OCI-LY1 (cell line): ENCODE data around the gene PTGDS.

ENCODE experiments used
- H2AFZ ChIP-seq: fragments of 200-600 bp; sonication (generic), shearing (Covaris generic); 2 replicates; pipeline ENCODE4 v1.6.0; 2014; ENCODE audit warnings: antibody characterized with exemption, mild to moderate bottlenecking, low read length
- H3F3A ChIP-seq: fragments of 200-600 bp; sonication (generic), shearing (Covaris generic); 2 replicates; pipeline ENCODE4 v1.6.0; 2014; ENCODE audit warnings: mild to moderate bottlenecking, antibody characterized with exemption, low read length, moderate library complexity; ENCODE audit not compliant: insufficient read depth
- H3K27ac ChIP-seq: fragments of 200-600 bp; sonication (generic); 2 replicates; pipeline ENCODE4 v1.5.1; 2014; ENCODE audit warnings: low read length, mixed run types, mild to moderate bottlenecking, low read depth; ENCODE audit not compliant: poor library complexity, severe bottlenecking
- H3K27me3 ChIP-seq: fragments of 200-600 bp; sonication (generic); 2 replicates; pipeline ENCODE4 v1.6.0; 2014; ENCODE audit warnings: antibody characterized with exemption, mild to moderate bottlenecking, low read length, moderate library complexity; ENCODE audit not compliant: insufficient read depth
- H3K36me3 ChIP-seq: fragments of 200-600 bp; sonication (generic); 2 replicates; pipeline ENCODE4 v1.6.1; 2014; ENCODE audit warnings: mild to moderate bottlenecking, antibody characterized with exemption, low read length, moderate library complexity, mixed read lengths; ENCODE audit not compliant: insufficient read depth
- H3K4me1 ChIP-seq: fragments of 200-600 bp; sonication (generic); 2 replicates; pipeline ENCODE4 v1.5.1; 2014; ENCODE audit warnings: mild to moderate bottlenecking, low read length, moderate library complexity; ENCODE audit not compliant: insufficient read depth, severe bottlenecking
- H3K4me2 ChIP-seq: fragments of 200-600 bp; sonication (generic), shearing (Covaris generic); 2 replicates; pipeline ENCODE4 v1.6.1; 2014; ENCODE audit warnings: low read length
- H3K4me3 ChIP-seq: fragments of 200-600 bp; sonication (generic); 2 replicates; pipeline ENCODE4 v1.5.1; 2014; ENCODE audit warnings: low read length, low read depth, mild to moderate bottlenecking, mixed read lengths; ENCODE audit not compliant: poor library complexity, severe bottlenecking
- H3K79me2 ChIP-seq: fragments of 200-600 bp; shearing (Covaris generic); 2 replicates; pipeline ENCODE4 v1.6.1; 2016; ENCODE audit warnings: mixed run types, low read length, mixed read lengths; ENCODE audit not compliant: insufficient read depth
- H3K9ac ChIP-seq: fragments of 200-600 bp; sonication (generic), shearing (Covaris generic); 2 replicates; pipeline ENCODE4 v1.6.1; 2014; ENCODE audit warnings: mild to moderate bottlenecking, low read length, mixed read lengths
- H3K9me2 ChIP-seq: fragments of 200-600 bp; sonication (generic), shearing (Covaris generic); 2 replicates; pipeline ENCODE4 v1.6.1; 2014; ENCODE audit warnings: low read depth, mild to moderate bottlenecking, low read length, mixed read lengths
- H3K9me3 ChIP-seq: fragments of 200-600 bp; shearing (Covaris generic); 2 replicates; pipeline ENCODE4 v1.6.1; 2014; ENCODE audit warnings: low read length, mixed read lengths
- H4K20me1 ChIP-seq: fragments of 200-600 bp; sonication (generic), shearing (Covaris generic); 2 replicates; pipeline ENCODE4 v1.6.0; 2016; ENCODE audit warnings: mild to moderate bottlenecking, low read length; ENCODE audit not compliant: insufficient read depth
- CTCF ChIP-seq: fragments of 200-600 bp; sonication (generic), shearing (Covaris generic); IDR thresholded peaks from 2 replicates; pipeline ENCODE4 v1.5.1; 2017; ENCODE audit warnings: mild to moderate bottlenecking, antibody characterized with exemption, low read length, moderate library complexity, mixed read lengths
- EZH2 ChIP-seq: fragments of 200-600 bp; sonication (generic), shearing (Covaris generic); IDR thresholded peaks from 2 replicates; pipeline ENCODE4 v1.8.0; 2017; ENCODE audit warnings: borderline replicate concordance, mixed run types, mild to moderate bottlenecking, antibody characterized with exemption, low read length, moderate library complexity, mixed read lengths

The PTGDS gene

GRCh38 chr9:136977223-136977622, at the start of gene PTGDS:
Gene PTGDS, plus strand, starts transcription at chr9:136977504. Its CDS starts 75 bp downstream, at chr9:136977579.
- Histone ChIP-seq H2AFZ (no peak within 1 kb of the TSS), H3K4me1 (no peaks in the 10 kb centered on the region), H3K27me3 (peaks cover 9% of the 10 kb centered on the region; the same call in 1 of the 2 replicates), H3K4me2 (no peak within 1 kb of the TSS), H4K20me1 (no peaks in the 10 kb centered on the region), H3K36me3 (no peaks in the 10 kb centered on the region), H3K4me3 (no peak within 1 kb of the TSS), H3K79me2 (no peaks in the 10 kb centered on the region), H3K9ac (no peak within 1 kb of the TSS), H3F3A (no peaks in the 10 kb centered on the region), H3K27ac (no peak within 1 kb of the TSS), H3K9me2 (no peaks in the 10 kb centered on the region), H3K9me3 (no peaks in the 10 kb centered on the region)
- TF ChIP-seq EZH2 = no peak
- TF ChIP-seq CTCF = no peak

DNA sequence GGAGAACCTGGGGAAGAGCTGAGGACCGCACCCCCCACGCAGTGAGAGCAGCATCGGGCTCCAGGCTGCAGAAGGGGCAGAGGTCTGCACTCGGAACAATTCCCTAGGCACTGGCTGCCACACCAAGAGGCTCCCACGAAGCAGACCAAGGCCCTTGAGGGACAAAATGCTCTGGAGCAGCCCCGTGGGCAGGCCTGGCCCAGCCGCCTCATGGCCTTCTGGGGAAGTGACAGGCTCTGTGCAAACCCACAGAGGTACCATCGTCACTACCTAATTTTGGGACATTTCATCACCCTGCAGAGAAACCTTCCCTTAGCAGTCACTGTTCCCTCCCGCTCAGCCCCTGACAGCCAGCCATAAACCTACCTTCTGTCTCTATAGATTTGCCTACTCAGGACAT, 48.7 kb upstream of the PTGDS start:
- no peak overlapping the region for H3K9ac ChIP-seq
- H3K4me2 ChIP-seq = no peak overlapping the region
- no peaks in the 10 kb centered on the region for H3K79me2 ChIP-seq
- no peaks in the 10 kb centered on the region for H3K27me3 ChIP-seq
- H3K36me3 ChIP-seq = peaks cover 81% of the 10 kb centered on the region
- H3K4me3 ChIP-seq = no peak overlapping the region
- H3K9me2 ChIP-seq = no peaks in the 10 kb centered on the region
- H2AFZ ChIP-seq = no peak overlapping the region
- H3K4me1 ChIP-seq = peaks cover 8% of the 10 kb centered on the region
- TF ChIP-seq EZH2 = no peak
- TF ChIP-seq CTCF = no peak
- H3K27ac ChIP-seq = no peak overlapping the region
- no peaks in the 10 kb centered on the region for H4K20me1 ChIP-seq
- peaks cover 3% of the 10 kb centered on the region; the same call in 1 of the 2 replicates for H3K9me3 ChIP-seq
- H3F3A ChIP-seq = no peaks in the 10 kb centered on the region

- Histone ChIP-seq H2AFZ (no peak overlapping the region), H3K9ac (no peak overlapping the region), H4K20me1 (no peaks in the 10 kb centered on the region), H3K27ac (no peak overlapping the region), H3K4me2 (no peak overlapping the region), H3K27me3 (no peaks in the 10 kb centered on the region), H3K4me1 (no peaks in the 10 kb centered on the region), H3K36me3 (peaks cover 81% of the 10 kb centered on the region), H3K9me2 (no peaks in the 10 kb centered on the region), H3F3A (no peaks in the 10 kb centered on the region), H3K79me2 (no peaks in the 10 kb centered on the region), H3K9me3 (peaks cover 3% of the 10 kb centered on the region; the same call in 1 of the 2 replicates), H3K4me3 (no peak overlapping the region)
- TF ChIP-seq EZH2 (no peak), CTCF (no peak)
Observed at GRCh38 chr9:136930014-136930413, 47.3 kb upstream of the PTGDS start.
